ENCODE data around the gene PICALM. TPM values are rescaled to one million over a fixed set of nuclear protein-coding genes. Genes with fewer than 3 reads are reported as not detected.

The PICALM gene
- total RNA-seq: 149 to 154 TPM (median 150 TPM) in 3 replicates

- Mint-ChIP-seq H3K27ac (peak within 1 kb of the TSS; percentile 99), H3K36me3 (no peaks in the 10 kb centered on the region), H3K4me3 (peak within 1 kb of the TSS; percentile 100), H3K27me3 (ENCODE audit: low read depth) (no peaks in the 10 kb centered on the region), H3K9me3 (no peaks in the 10 kb centered on the region), H3K4me1 (peaks cover 38% of the 10 kb centered on the region)
- peak; percentile 96 to 97 for DNase-seq (ENCODE audit: low spot score in 2 of 2, unreplicated experiment in 2 of 2)
- no peak for TF ChIP-seq CTCF (IDR thresholded peaks at IDR 0.05; ENCODE audit: unreplicated experiment)
Observed at GRCh38 chr11:86068951-86069407, at the start of gene PICALM. PICALM (minus strand) TSS chr11:86069084; CDS start chr11:86068780, 304 bp downstream.

- Mint-ChIP-seq H3K27ac (no peak overlapping the region), H3K36me3 (no peaks in the 10 kb centered on the region), H3K27me3 (ENCODE audit: low read depth) (peaks cover 2% of the 10 kb centered on the region), H3K4me1 (peaks cover 11% of the 10 kb centered on the region), H3K9me3 (no peaks in the 10 kb centered on the region), H3K4me3 (no peak overlapping the region)
- DNase-seq (ENCODE audit: low spot score in 2 of 2, unreplicated experiment in 2 of 2): no peak
- TF ChIP-seq CTCF (IDR thresholded peaks at IDR 0.05; ENCODE audit: unreplicated experiment): no peak
Observed at GRCh38 chr11:86118253-86118652, 49.4 kb upstream of the PICALM start.

- peaks cover 2% of the 10 kb centered on the region for H3K27me3 Mint-ChIP-seq (ENCODE audit: low read depth)
- no peaks in the 10 kb centered on the region for H3K9me3 Mint-ChIP-seq
- DNase-seq (ENCODE audit: low spot score in 2 of 2, unreplicated experiment in 2 of 2): no peak
- no peak overlapping the region for H3K27ac Mint-ChIP-seq
- no peaks in the 10 kb centered on the region for H3K36me3 Mint-ChIP-seq
- no peak overlapping the region for H3K4me3 Mint-ChIP-seq
- no peak for TF ChIP-seq CTCF (IDR thresholded peaks at IDR 0.05; ENCODE audit: unreplicated experiment)
- peaks cover 11% of the 10 kb centered on the region for H3K4me1 Mint-ChIP-seq
Observed at GRCh38 chr11:86117712-86118063, 48.8 kb upstream of the PICALM start.

GRCh38 chr11:86117001-86117711 is 48.3 kb upstream of the PICALM start:
- DNase-seq (ENCODE audit: low spot score in 2 of 2, unreplicated experiment in 2 of 2): no peak
- no peak overlapping the region for H3K4me3 Mint-ChIP-seq
- peaks cover 11% of the 10 kb centered on the region for H3K4me1 Mint-ChIP-seq
- peaks cover 2% of the 10 kb centered on the region for H3K27me3 Mint-ChIP-seq (ENCODE audit: low read depth)
- H3K36me3 Mint-ChIP-seq: no peaks in the 10 kb centered on the region
- H3K9me3 Mint-ChIP-seq: no peaks in the 10 kb centered on the region
- H3K27ac Mint-ChIP-seq: no peak overlapping the region
- TF ChIP-seq CTCF (IDR thresholded peaks at IDR 0.05; ENCODE audit: unreplicated experiment): no peak

- no peaks in the 10 kb centered on the region for H3K9me3 Mint-ChIP-seq
- H3K4me3 Mint-ChIP-seq: no peak overlapping the region
- H3K36me3 Mint-ChIP-seq: no peaks in the 10 kb centered on the region
- no peak for DNase-seq (ENCODE audit: low spot score in 2 of 2, unreplicated experiment in 2 of 2)
- peaks cover 2% of the 10 kb centered on the region for H3K27me3 Mint-ChIP-seq (ENCODE audit: low read depth)
- no peak overlapping the region for H3K27ac Mint-ChIP-seq
- peaks cover 11% of the 10 kb centered on the region for H3K4me1 Mint-ChIP-seq
- TF ChIP-seq CTCF (IDR thresholded peaks at IDR 0.05; ENCODE audit: unreplicated experiment): no peak
Observed at GRCh38 chr11:86116386-86116726, 47.5 kb upstream of the PICALM start.

All from mesothelial cell of epicardium (in vitro differentiated cells).